WTC11 (cell line): ENCODE measurements around the gene TCF7L1. TPM values are rescaled to one million over a fixed set of nuclear protein-coding genes. Genes with fewer than 3 reads are reported as not detected.
"Not testable (repeated sequence)": the region's sequence is repeated elsewhere in the genome, so short reads cannot be mapped to it uniquely, and the experiment has no call there.

Source experiments
- ATAC-seq: fragments of 200-7000 bp; cut with Tn5 transposase; 2 replicates; pipeline ENCODE4 v1.10.0; 2021; ENCODE audit warnings: mild to moderate bottlenecking, moderate library complexity
- CTCF ChIA-PET: fragments of 300-600 bp; sonication (Branson Sonifier 250); formaldehyde crosslinking; loops from one replicate; lab custom pipeline; 2021; ENCODE audit warnings: antibody characterized with exemption; lab: Charles Lee
- POLR2A ChIA-PET: fragments of 350-600 bp; sonication (Branson Sonifier 250); formaldehyde crosslinking; loops from one replicate; lab custom pipeline; 2021; ENCODE audit warnings: antibody characterized with exemption; lab: Charles Lee
- DNase-seq: peaks from one replicate; pipeline ENCODE4 v3.0.0; 2021; ENCODE audit warnings: low spot score
- H3K27ac Mint-ChIP-seq: 2 replicates; pipeline ENCODE4 v1.8.0; 2021; ENCODE audit warnings: mixed read lengths
- H3K27me3 Mint-ChIP-seq: 2 replicates; pipeline ENCODE4 v1.8.0; 2021; ENCODE audit warnings: low read depth, mild to moderate bottlenecking, moderate library complexity, mixed read lengths
- H3K36me3 Mint-ChIP-seq: 2 replicates; pipeline ENCODE4 v1.8.0; 2021; ENCODE audit warnings: mixed read lengths
- H3K4me1 Mint-ChIP-seq: 2 replicates; pipeline ENCODE4 v1.8.0; 2022; ENCODE audit warnings: mixed read lengths
- H3K4me3 Mint-ChIP-seq: 2 replicates; pipeline ENCODE4 v1.8.0; 2021; ENCODE audit warnings: mild to moderate bottlenecking, moderate library complexity, mixed read lengths
- H3K9me3 Mint-ChIP-seq: 2 replicates; pipeline ENCODE4 v1.8.0; 2021; ENCODE audit warnings: mixed read lengths
- E2F4 ChIP-seq: sonication (generic); formaldehyde crosslinking; IDR thresholded peaks from 2 replicates; pipeline ENCODE4 v1.8.1; 2022; ENCODE audit warnings: low read depth, mild to moderate bottlenecking, moderate library complexity, missing genetic modification reagents, borderline replicate concordance
- JAZF1 ChIP-seq: fragments of 250-450 bp; sonication (Bioruptor Pico); IDR thresholded peaks from 2 replicates; pipeline ENCODE4 v1.9.0; 2021; ENCODE audit warnings: moderate library complexity, mild to moderate bottlenecking, inconsistent platforms
- JUN ChIP-seq: sonication (generic); formaldehyde crosslinking; IDR thresholded peaks from 2 replicates; pipeline ENCODE4 v1.8.0; 2023; ENCODE audit warnings: mild to moderate bottlenecking, missing genetic modification reagents
- NR2C2 ChIP-seq: sonication (generic); formaldehyde crosslinking; IDR thresholded peaks from 2 replicates; pipeline ENCODE4 v1.8.0; 2022; ENCODE audit warnings: mild to moderate bottlenecking, missing genetic modification reagents
- NR3C1 ChIP-seq: sonication (generic); formaldehyde crosslinking; conservative IDR thresholded peaks from 2 replicates; pipeline ENCODE4 v1.8.1; 2023; ENCODE audit warnings: low read depth, mild to moderate bottlenecking, missing genetic modification reagents
- SMAD4 ChIP-seq: sonication (generic); formaldehyde crosslinking; IDR thresholded peaks from 2 replicates; pipeline ENCODE4 v1.8.0; 2022; ENCODE audit warnings: mild to moderate bottlenecking, missing genetic modification reagents
- ZNF232 ChIP-seq: sonication (generic); formaldehyde crosslinking; IDR thresholded peaks from 2 replicates; pipeline ENCODE4 v1.8.0; 2022; ENCODE audit warnings: mild to moderate bottlenecking, missing genetic modification reagents
- ZNF423 ChIP-seq: fragments of 250-450 bp; sonication (Bioruptor Pico); IDR thresholded peaks from 2 replicates; pipeline ENCODE4 v2.1.2; 2022; ENCODE audit warnings: mild to moderate bottlenecking, moderate library complexity
- total RNA-seq: library from RNA; stranded (reverse); gene quantifications from 3 replicates; pipeline ENCODE4 v1.2.3, GENCODE V29; 2021
- TF ChIP-seq, protein P1 (sequence below): sonication (generic); formaldehyde crosslinking; IDR thresholded peaks from 2 replicates; pipeline ENCODE4 v1.8.0; 2022; ENCODE audit warnings: mild to moderate bottlenecking, missing genetic modification reagents
- TF ChIP-seq, protein P2 (sequence below): fragments of 250-450 bp; sonication (Bioruptor Pico); conservative IDR thresholded peaks from 2 replicates; pipeline ENCODE4 v1.9.0; 2021; ENCODE audit warnings: mild to moderate bottlenecking

Gene TCF7L1
- total RNA-seq, 1 experiment from 2014 or later, result 104 TPM

- TF ChIP-seq NR3C1 (CRISPR knock-in tag), result no peak
Observed at GRCh38 chr2:85314884-85315242, 181.7 kb downstream of the TCF7L1 start (continued).

GRCh38 chr2:85315921-85316320, 182.7 kb downstream of the TCF7L1 start:
- H3K9me3 Mint-ChIP-seq, ATAC-seq, POLR2A ChIA-PET, H3K4me3 Mint-ChIP-seq, H3K27me3 Mint-ChIP-seq, H3K27ac Mint-ChIP-seq, DNase-seq, CTCF ChIA-PET, H3K4me1 Mint-ChIP-seq: not testable (repeated sequence)
- H3K36me3 Mint-ChIP-seq, result peaks cover 34% of the 10 kb centered on the region

- no peaks in the 10 kb centered on the region for H3K9me3 Mint-ChIP-seq
- no peak for DNase-seq
- H3K36me3 Mint-ChIP-seq, result peaks cover 57% of the 10 kb centered on the region
- POLR2A ChIA-PET, result interaction anchor here (0.6 kb wide), 1 partner anchor 53 kb away, joined by 3 read pairs; no protein-coding TSS in a partner anchor
- H3K4me1 Mint-ChIP-seq, result no peaks in the 10 kb centered on the region; the same call in 1 of the 2 replicates
- no peaks in the 10 kb centered on the region for H3K27me3 Mint-ChIP-seq
- CTCF ChIA-PET, result interaction anchor here (1.2 to 1.3 kb wide), 2 partner anchors 18 to 252 kb away, joined by 3 to 7 read pairs; no protein-coding TSS in a partner anchor
- no peak overlapping the region for H3K4me3 Mint-ChIP-seq
- TF ChIP-seq, protein P1, sequence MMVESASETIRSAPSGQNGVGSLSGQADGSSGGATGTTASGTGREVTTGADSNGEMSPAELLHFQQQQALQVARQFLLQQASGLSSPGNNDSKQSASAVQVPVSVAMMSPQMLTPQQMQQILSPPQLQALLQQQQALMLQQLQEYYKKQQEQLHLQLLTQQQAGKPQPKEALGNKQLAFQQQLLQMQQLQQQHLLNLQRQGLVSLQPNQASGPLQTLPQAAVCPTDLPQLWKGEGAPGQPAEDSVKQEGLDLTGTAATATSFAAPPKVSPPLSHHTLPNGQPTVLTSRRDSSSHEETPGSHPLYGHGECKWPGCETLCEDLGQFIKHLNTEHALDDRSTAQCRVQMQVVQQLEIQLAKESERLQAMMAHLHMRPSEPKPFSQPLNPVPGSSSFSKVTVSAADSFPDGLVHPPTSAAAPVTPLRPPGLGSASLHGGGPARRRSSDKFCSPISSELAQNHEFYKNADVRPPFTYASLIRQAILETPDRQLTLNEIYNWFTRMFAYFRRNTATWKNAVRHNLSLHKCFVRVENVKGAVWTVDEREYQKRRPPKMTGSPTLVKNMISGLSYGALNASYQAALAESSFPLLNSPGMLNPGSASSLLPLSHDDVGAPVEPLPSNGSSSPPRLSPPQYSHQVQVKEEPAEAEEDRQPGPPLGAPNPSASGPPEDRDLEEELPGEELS (CRISPR knock-in tag), result no peak
- TF ChIP-seq, all 79 proteins: peak for 0
- no peak overlapping the region for H3K27ac Mint-ChIP-seq
- no peak for ATAC-seq
Observed at GRCh38 chr2:85318222-85319074, 185.3 kb downstream of the TCF7L1 start.

- ATAC-seq, result no peak
- no peaks in the 10 kb centered on the region for H3K9me3 Mint-ChIP-seq
Observed at GRCh38 chr2:85319796-85320195, 186.6 kb downstream of the TCF7L1 start.

More at GRCh38 chr2:85319796-85320195, 186.6 kb downstream of the TCF7L1 start:
- ChIA-PET POLR2A (no interaction called here), CTCF (interaction anchor here (0.6 to 1.4 kb wide), 2 partner anchors 21 to 1488 kb away, joined by 3 read pairs; no protein-coding TSS in a partner anchor)
- no peak for DNase-seq
- no peak overlapping the region for H3K27ac Mint-ChIP-seq
- TF ChIP-seq, protein P2, sequence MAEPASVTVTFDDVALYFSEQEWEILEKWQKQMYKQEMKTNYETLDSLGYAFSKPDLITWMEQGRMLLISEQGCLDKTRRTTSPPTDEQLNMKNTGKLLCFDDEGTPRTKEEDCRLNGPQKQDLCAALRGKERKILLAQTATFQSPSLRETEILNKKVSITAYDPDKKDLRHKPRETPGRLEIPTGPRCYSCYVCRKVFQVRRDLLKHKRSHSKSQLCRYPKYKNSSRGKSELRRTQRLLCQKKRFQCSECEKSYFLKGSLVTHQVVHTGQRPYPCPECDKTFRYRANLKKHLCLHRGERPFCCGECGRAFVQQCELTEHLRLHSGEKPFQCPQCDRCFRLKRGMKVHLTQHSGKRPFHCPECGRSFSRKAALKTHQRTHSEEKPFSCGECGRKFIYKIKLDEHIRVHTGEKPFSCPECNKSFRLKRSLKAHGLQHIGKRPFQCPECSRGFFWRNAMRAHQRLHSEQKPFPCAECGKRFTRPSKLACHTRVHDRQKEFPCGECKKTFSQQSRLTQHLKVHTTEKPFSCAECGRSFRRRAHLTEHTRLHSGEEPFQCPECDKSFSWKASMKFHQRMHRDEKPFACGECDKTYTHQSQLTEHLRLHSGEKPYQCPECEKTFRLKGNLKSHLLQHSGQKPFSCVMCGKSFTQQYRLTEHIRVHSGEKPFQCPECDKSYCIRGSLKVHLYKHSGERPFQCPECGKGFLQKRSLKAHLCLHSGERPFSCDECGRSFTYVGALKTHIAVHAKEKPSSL, result no peak
- TF ChIP-seq ZNF423 (CRISPR knock-in tag), result no peak
- TF ChIP-seq, protein P1 (CRISPR knock-in tag), result no peak
- TF ChIP-seq ZNF232, result no peak
- TF ChIP-seq E2F4, result no peak
- TF ChIP-seq JUN (CRISPR knock-in tag), result no peak
- no peak for TF ChIP-seq SMAD4 (CRISPR knock-in tag)
- TF ChIP-seq JAZF1 (CRISPR knock-in tag), result no peak
- TF ChIP-seq NR2C2 (CRISPR knock-in tag), result no peak
- H3K4me1 Mint-ChIP-seq, result no peaks in the 10 kb centered on the region; the same call in 1 of the 2 replicates
- peaks cover 70% of the 10 kb centered on the region for H3K36me3 Mint-ChIP-seq
- no peaks in the 10 kb centered on the region for H3K27me3 Mint-ChIP-seq
- no peak overlapping the region for H3K4me3 Mint-ChIP-seq
